B cell (primary cell): Measurements from ENCODE around the gene PLN. TPM values are rescaled to one million over a fixed set of nuclear protein-coding genes. Genes with fewer than 3 reads are reported as not detected.

Source experiments
- ATAC-seq: fragments of 200-7000 bp; cut with Tn5 transposase; one replicate; pipeline ENCODE4 v1.10.0; 2021; ENCODE audit warnings: low read depth, mild to moderate bottlenecking, moderate number of reproducible peaks, moderate library complexity
- CTCF ChIA-PET: fragments of 350-600 bp; sonication (Branson Sonifier 250); formaldehyde crosslinking; loops from one replicate; lab custom pipeline; 2021; ENCODE audit warnings: antibody characterized with exemption, inconsistent platforms; lab: Charles Lee
- POLR2A ChIA-PET: fragments of 350-600 bp; sonication (Branson Sonifier 250); formaldehyde crosslinking; loops from one replicate; lab custom pipeline; 2021; ENCODE audit warnings: antibody characterized with exemption; lab: Charles Lee
- DNase-seq: peaks from one replicate; pipeline ENCODE4 v3.0.0; 2013
- H2AFZ ChIP-seq: 2 replicates; pipeline ENCODE4 v1.6.1; 2012; ENCODE audit warnings: mild to moderate bottlenecking, low read depth, low read length; ENCODE audit not compliant: insufficient read depth, poor library complexity, severe bottlenecking
- H3K27ac ChIP-seq, 2 donors: 1 replicate in 1 of 2; 2 replicates in 1 of 2; pipeline ENCODE4 v1.5.1; 2012 to 2013; ENCODE audit warnings: low read length in 2 of 2, mild to moderate bottlenecking in 2 of 2, moderate library complexity in 1 of 2
- H3K27me3 ChIP-seq, 4 experiments: fragments of 200-600 bp in 1 of 4; sonication (generic) in 1 of 4; replicated peaks in 1 of 4; 1 replicate in 2 of 4; 2 replicates in 2 of 4; pipeline versions ENCODE4 v1.6.1 to v1.7.0; 2013 to 2016; ENCODE audit warnings: low read length in 3 of 4, mild to moderate bottlenecking in 2 of 4, mixed read lengths in 1 of 4, moderate library complexity in 1 of 4; ENCODE audit not compliant: insufficient read depth in 4 of 4, control insufficient read depth in 3 of 4; ENCODE audit errors: control extremely low read depth in 1 of 4
- H3K36me3 ChIP-seq, 2 experiments: replicated peaks in 1 of 2; 1 replicate in 1 of 2; 2 replicates in 1 of 2; pipeline versions ENCODE4 v1.6.1 to v1.7.1; 2013; ENCODE audit warnings: low read length in 1 of 2; ENCODE audit not compliant: insufficient read depth in 2 of 2, control insufficient read depth in 1 of 2; ENCODE audit errors: control extremely low read depth in 1 of 2, extremely low read depth in 1 of 2
- H3K4me1 ChIP-seq, 2 donors: fragments of 200-600 bp in 1 of 2; sonication (generic) in 1 of 2; 1 replicate in 1 of 2; 2 replicates in 1 of 2; pipeline versions ENCODE4 v1.5.1 to v1.6.1; 2013 to 2017; ENCODE audit warnings: low read length in 2 of 2; ENCODE audit not compliant: control insufficient read depth in 2 of 2, insufficient read depth in 2 of 2
- H3K4me2 ChIP-seq: replicated peaks from 2 replicates; pipeline ENCODE3; 2012; ENCODE audit warnings: mild to moderate bottlenecking, low read depth, low read length; ENCODE audit not compliant: poor library complexity, severe bottlenecking
- H3K4me3 ChIP-seq, 5 experiments: fragments of 200-600 bp in 1 of 5; sonication (generic) in 1 of 5; 1 replicate in 3 of 5; 2 replicates in 2 of 5; pipeline versions ENCODE4 v1.5.1 to v1.7.0; 2011 to 2016; ENCODE audit warnings: low read length in 4 of 5, mild to moderate bottlenecking in 4 of 5, low read depth in 2 of 5, control low read depth in 1 of 5, moderate library complexity in 1 of 5; ENCODE audit not compliant: insufficient read depth in 1 of 5; ENCODE audit errors: control extremely low read depth in 1 of 5, extremely low read depth in 1 of 5
- H3K79me2 ChIP-seq: fragments of 200-600 bp; sonication (generic); one replicate; pipeline ENCODE4 v1.6.0; 2016; ENCODE audit warnings: low read length; ENCODE audit not compliant: control insufficient read depth, insufficient read depth
- H3K9ac ChIP-seq: fragments of 200-600 bp; sonication (generic); 2 replicates; pipeline ENCODE4 v1.6.1; 2017; ENCODE audit warnings: mild to moderate bottlenecking, low read length, moderate library complexity
- H3K9me3 ChIP-seq, 3 donors: one replicate each; pipeline versions ENCODE4 v1.6.1 to v1.7.1; 2013; ENCODE audit warnings: low read length in 2 of 3; ENCODE audit not compliant: control insufficient read depth in 2 of 3, insufficient read depth in 1 of 3; ENCODE audit errors: control extremely low read depth in 1 of 3
- H4K20me1 ChIP-seq: 2 replicates; pipeline ENCODE4 v1.6.0; 2012; ENCODE audit warnings: mild to moderate bottlenecking, low read length; ENCODE audit not compliant: insufficient read depth, control insufficient read depth, poor library complexity, severe bottlenecking
- H3K27ac Mint-ChIP-seq: one replicate; pipeline ENCODE4 v1.8.0; 2021; ENCODE audit warnings: mixed read lengths
- H3K27me3 Mint-ChIP-seq: one replicate; pipeline ENCODE4 v1.8.0; 2021; ENCODE audit warnings: mixed read lengths
- H3K4me1 Mint-ChIP-seq: one replicate; pipeline ENCODE4 v1.8.0; 2021; ENCODE audit warnings: mixed read lengths
- H3K4me3 Mint-ChIP-seq: one replicate; pipeline ENCODE4 v1.8.0; 2021; ENCODE audit warnings: mixed read lengths
- H3K9me3 Mint-ChIP-seq: one replicate; pipeline ENCODE4 v1.8.0; 2022; ENCODE audit warnings: mixed read lengths; ENCODE audit not compliant: insufficient read depth
- EZH2 ChIP-seq: IDR thresholded peaks from 2 replicates; pipeline ENCODE4 v1.6.1; 2012; ENCODE audit warnings: borderline replicate concordance, low read depth, mild to moderate bottlenecking, moderate library complexity, low read length; ENCODE audit not compliant: insufficient read depth, poor library complexity, severe bottlenecking
- WGBS: methylation state at CpG from one replicate; pipeline ENCODE4 v1.1.5; 2013; ENCODE audit warnings: missing lambda C conversion rate; ENCODE audit not compliant: insufficient coverage; 5-methylcytosine and 5-hydroxymethylcytosine counted together
- intact Hi-C: fragments of 100-400 bp; cut with micrococcal nuclease; formaldehyde crosslinking; loops from one replicate; pipeline ENCODE4 v1.10.0; 2022
- polyA minus RNA-seq: library from RNA; depleted of rRNA, polyadenylated mRNA; stranded (reverse); fragments of >200 nt; gene quantifications from 2 replicates; pipeline ENCODE4 v1.2.3, GENCODE V29; 2012
- polyA plus RNA-seq: library from polyadenylated mRNA; depleted of rRNA; stranded (reverse); fragments of >200 nt; gene quantifications from 2 replicates; pipeline ENCODE4 v1.2.3, GENCODE V29; 2012
- total RNA-seq, 2 donors: library from RNA; stranded (reverse); fragments of 120-200 nt in 1 of 2; gene quantifications; 1 replicate in 1 of 2; 2 replicates in 1 of 2; pipeline versions ENCODE4 v1.2.3 to v1.2.4, GENCODE V29; 2013 to 2022
- TF ChIP-seq, protein P1 (sequence below): fragments of 200-600 bp; IDR thresholded peaks from one replicate; pipeline ENCODE4 v1.8.0; 2022; ENCODE audit warnings: antibody characterized with exemption, mild to moderate bottlenecking

The PLN gene
- total RNA-seq (not detected in 2 replicates), polyA plus RNA-seq (not detected in 2 replicates), polyA minus RNA-seq (not detected in 2 replicates)
- 0.07 TPM for total RNA-seq (2013)

GRCh38 chr6:118548136-118548535, at the start of gene PLN:
Gene PLN, plus strand, starts transcription at chr6:118548296. Its CDS starts 10,626 bp downstream, at chr6:118558922.
- POLR2A ChIA-PET, result no interaction called here
- WGBS, result 100% methylated on average over 1 of the region's 3 CpGs
- intact Hi-C loops, result no loop called here

GRCh38 chr6:118500130-118501015, 47.7 kb upstream of the PLN start:
- peaks cover 2 to 43% of the 10 kb centered on the region in 2 experiments for H3K36me3 ChIP-seq
- WGBS, result 99% methylated on average over 9 of the region's 10 CpGs
- CTCF ChIA-PET, result no interaction called here
- H3K27me3 Mint-ChIP-seq, result no peaks in the 10 kb centered on the region
- no peak overlapping the region for H3K4me3 ChIP-seq
- H3K9ac ChIP-seq, result no peak overlapping the region
- DNase-seq (no peak), ATAC-seq (no peak)
- H3K9me3 Mint-ChIP-seq, result peaks cover 2% of the 10 kb centered on the region
- no peak overlapping the region for H3K4me2 ChIP-seq
- H3K27me3 ChIP-seq, result no peaks in the 10 kb centered on the region
- TF ChIP-seq, protein P1, sequence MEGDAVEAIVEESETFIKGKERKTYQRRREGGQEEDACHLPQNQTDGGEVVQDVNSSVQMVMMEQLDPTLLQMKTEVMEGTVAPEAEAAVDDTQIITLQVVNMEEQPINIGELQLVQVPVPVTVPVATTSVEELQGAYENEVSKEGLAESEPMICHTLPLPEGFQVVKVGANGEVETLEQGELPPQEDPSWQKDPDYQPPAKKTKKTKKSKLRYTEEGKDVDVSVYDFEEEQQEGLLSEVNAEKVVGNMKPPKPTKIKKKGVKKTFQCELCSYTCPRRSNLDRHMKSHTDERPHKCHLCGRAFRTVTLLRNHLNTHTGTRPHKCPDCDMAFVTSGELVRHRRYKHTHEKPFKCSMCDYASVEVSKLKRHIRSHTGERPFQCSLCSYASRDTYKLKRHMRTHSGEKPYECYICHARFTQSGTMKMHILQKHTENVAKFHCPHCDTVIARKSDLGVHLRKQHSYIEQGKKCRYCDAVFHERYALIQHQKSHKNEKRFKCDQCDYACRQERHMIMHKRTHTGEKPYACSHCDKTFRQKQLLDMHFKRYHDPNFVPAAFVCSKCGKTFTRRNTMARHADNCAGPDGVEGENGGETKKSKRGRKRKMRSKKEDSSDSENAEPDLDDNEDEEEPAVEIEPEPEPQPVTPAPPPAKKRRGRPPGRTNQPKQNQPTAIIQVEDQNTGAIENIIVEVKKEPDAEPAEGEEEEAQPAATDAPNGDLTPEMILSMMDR, result no peak
- TF ChIP-seq EZH2, result no peak
- intact Hi-C loops, result no loop called here
- no peaks in the 10 kb centered on the region for H4K20me1 ChIP-seq
- H3K9me3 ChIP-seq, result peaks cover 0 to 4% (median 0%) of the 10 kb centered on the region in 3 donors
- H3K4me1 Mint-ChIP-seq, result no peaks in the 10 kb centered on the region
- no peak overlapping the region for H3K27ac ChIP-seq
- H3K27ac Mint-ChIP-seq, result no peak overlapping the region
- no peak overlapping the region for H3K4me3 Mint-ChIP-seq
- POLR2A ChIA-PET, result no interaction called here
- no peaks in the 10 kb centered on the region for H3K4me1 ChIP-seq
- H3K79me2 ChIP-seq, result no peaks in the 10 kb centered on the region
- H2AFZ ChIP-seq, result no peak overlapping the region

More at GRCh38 chr6:118548136-118548535, at the start of gene PLN:
- H2AFZ ChIP-seq, result no peak within 1 kb of the TSS
- Mint-ChIP-seq H3K27me3 (no peaks in the 10 kb centered on the region), H3K4me3 (no peak within 1 kb of the TSS), H3K9me3 (no peaks in the 10 kb centered on the region), H3K4me1 (no peaks in the 10 kb centered on the region), H3K27ac (no peak within 1 kb of the TSS)
- no peak within 1 kb of the TSS for H3K27ac ChIP-seq
- peaks cover 5% of the 10 kb centered on the region for H3K79me2 ChIP-seq
- no peaks in the 10 kb centered on the region for H3K36me3 ChIP-seq
- no peaks in the 10 kb centered on the region for H3K9me3 ChIP-seq
- no peaks in the 10 kb centered on the region for H3K27me3 ChIP-seq
- H3K4me1 ChIP-seq, result no peaks in the 10 kb centered on the region
- DNase-seq, result no peak
- H3K4me3 ChIP-seq, result no peak within 1 kb of the TSS
- H3K4me2 ChIP-seq, result no peak within 1 kb of the TSS
- peaks cover 4% of the 10 kb centered on the region for H4K20me1 ChIP-seq
- ATAC-seq, result no peak
- TF ChIP-seq, protein P1, result no peak
- TF ChIP-seq EZH2, result no peak
- CTCF ChIA-PET, result no interaction called here
- H3K9ac ChIP-seq, result no peak within 1 kb of the TSS
